OCI-LY7 (cell line): ENCODE measurements around the gene MGAT4D.

Experiments used
- CTCF ChIP-seq: fragments of 200-600 bp; sonication (generic); conservative IDR thresholded peaks from 2 replicates; pipeline ENCODE4 v1.5.1; 2014; ENCODE audit warnings: mild to moderate bottlenecking, antibody characterized with exemption, low read length, moderate library complexity, mixed read lengths
- EZH2phosphoT487 ChIP-seq: fragments of 200-600 bp; sonication (generic); IDR thresholded peaks from 2 replicates; pipeline ENCODE4 v1.6.1; 2018; ENCODE audit warnings: low read depth, borderline replicate concordance, mild to moderate bottlenecking, mixed run types, antibody characterized with exemption, low read length, moderate library complexity, mixed read lengths

- TF ChIP-seq CTCF (no peak), EZH2phosphoT487 (no peak)
Measured at GRCh38 chr4:140448162-140448561, 49.9 kb downstream of the MGAT4D start.
